T-helper 17 cell (primary cell): ENCODE results near the gene LUZP2. TPM values are rescaled to one million over a fixed set of nuclear protein-coding genes. Genes with fewer than 3 reads are reported as not detected.

Experiments used
- ATAC-seq: fragments of 150-1000 bp; cut with Tn5 transposase; 2 replicates; pipeline ENCODE4 v1.10.0; 2021; ENCODE audit warnings: mild to moderate bottlenecking, moderate library complexity
- DNase-seq, 3 donors: peaks; one replicate each; pipeline versions ENCODE4 v3.0.0 to v3.0.0-alpha.2; 2020 to 2021
- H3K9me3 ChIP-seq: one replicate; pipeline ENCODE4 v1.7.0; 2013; ENCODE audit warnings: low read length, mild to moderate bottlenecking; ENCODE audit not compliant: control insufficient read depth, poor library complexity, severe bottlenecking
- H3K27ac Mint-ChIP-seq: one replicate; pipeline ENCODE4 v1.8.0; 2022; ENCODE audit warnings: mild to moderate bottlenecking, moderate library complexity, mixed read lengths
- H3K27me3 Mint-ChIP-seq: one replicate; pipeline ENCODE4 v1.8.0; 2022; ENCODE audit warnings: mixed read lengths
- H3K36me3 Mint-ChIP-seq: one replicate; pipeline ENCODE4 v1.8.0; 2022; ENCODE audit warnings: low read depth, mixed read lengths
- H3K4me1 Mint-ChIP-seq: one replicate; pipeline ENCODE4 v1.8.0; 2022; ENCODE audit warnings: mild to moderate bottlenecking, mixed read lengths
- H3K4me3 Mint-ChIP-seq: one replicate; pipeline ENCODE4 v1.8.0; 2022; ENCODE audit warnings: mild to moderate bottlenecking, moderate library complexity, mixed read lengths
- total RNA-seq, 4 donors: library from RNA in 2 of 4; stranded (reverse) in 2 of 4; gene quantifications; one replicate each; pipeline ENCODE4 v1.2.3 and lab custom pipeline; 2022 to 2026

Gene LUZP2
- total RNA-seq, 2 donors from 2014 or later = not detected

GRCh38 chr11:24723231-24723630 is 226.4 kb downstream of the LUZP2 start:
- no peaks in the 10 kb centered on the region for H3K27me3 Mint-ChIP-seq
- no peaks in the 10 kb centered on the region for H3K36me3 Mint-ChIP-seq
- DNase-seq = no peak
- H3K4me3 Mint-ChIP-seq = no peak overlapping the region
- H3K4me1 Mint-ChIP-seq = no peaks in the 10 kb centered on the region
- no peak overlapping the region for H3K27ac Mint-ChIP-seq
- ATAC-seq = no peak
- no peaks in the 10 kb centered on the region for H3K9me3 ChIP-seq

- no peaks in the 10 kb centered on the region for H3K9me3 ChIP-seq
- no peak overlapping the region for H3K4me3 Mint-ChIP-seq
- no peaks in the 10 kb centered on the region for H3K36me3 Mint-ChIP-seq
- no peak overlapping the region for H3K27ac Mint-ChIP-seq
- ATAC-seq (no peak), DNase-seq (no peak)
- H3K27me3 Mint-ChIP-seq = no peaks in the 10 kb centered on the region
- H3K4me1 Mint-ChIP-seq = no peaks in the 10 kb centered on the region
These were observed 234.7 kb downstream of the LUZP2 start for GRCh38 chr11:24731554-24731953.

GRCh38 chr11:24734742-24735237 is 237.9 kb downstream of the LUZP2 start:
- no peaks in the 10 kb centered on the region for H3K36me3 Mint-ChIP-seq
- no peak overlapping the region for H3K27ac Mint-ChIP-seq
- H3K4me3 Mint-ChIP-seq = no peak overlapping the region
- ATAC-seq (no peak), DNase-seq (no peak)
- no peaks in the 10 kb centered on the region for H3K4me1 Mint-ChIP-seq
- H3K27me3 Mint-ChIP-seq = no peaks in the 10 kb centered on the region
- H3K9me3 ChIP-seq = no peaks in the 10 kb centered on the region

- Mint-ChIP-seq H3K27me3 (no peaks in the 10 kb centered on the region), H3K27ac (no peak overlapping the region), H3K4me3 (no peak overlapping the region), H3K36me3 (no peaks in the 10 kb centered on the region), H3K4me1 (no peaks in the 10 kb centered on the region)
- DNase-seq (no peak), ATAC-seq (no peak)
- no peaks in the 10 kb centered on the region for H3K9me3 ChIP-seq
These were observed 242.1 kb downstream of the LUZP2 start for GRCh38 chr11:24738972-24739371.

GRCh38 chr11:24739637-24740036 is 242.8 kb downstream of the LUZP2 start:
- Mint-ChIP-seq H3K4me3 (no peak overlapping the region), H3K27me3 (no peaks in the 10 kb centered on the region), H3K4me1 (no peaks in the 10 kb centered on the region), H3K36me3 (no peaks in the 10 kb centered on the region), H3K27ac (no peak overlapping the region)
- ATAC-seq (no peak), DNase-seq (no peak)
- no peaks in the 10 kb centered on the region for H3K9me3 ChIP-seq

- no peaks in the 10 kb centered on the region for H3K9me3 ChIP-seq
- DNase-seq = no peak
- Mint-ChIP-seq H3K4me1 (no peaks in the 10 kb centered on the region), H3K27ac (no peak overlapping the region), H3K27me3 (no peaks in the 10 kb centered on the region), H3K4me3 (no peak overlapping the region), H3K36me3 (no peaks in the 10 kb centered on the region)
- no peak for ATAC-seq
These were observed 250.7 kb downstream of the LUZP2 start for GRCh38 chr11:24747275-24748251.

GRCh38 chr11:24748261-24748660 is 251.4 kb downstream of the LUZP2 start:
- ATAC-seq = no peak
- no peaks in the 10 kb centered on the region for H3K36me3 Mint-ChIP-seq
- no peaks in the 10 kb centered on the region for H3K4me1 Mint-ChIP-seq
- no peaks in the 10 kb centered on the region for H3K9me3 ChIP-seq
- no peak for DNase-seq
- no peak overlapping the region for H3K4me3 Mint-ChIP-seq
- H3K27ac Mint-ChIP-seq = no peak overlapping the region
- no peaks in the 10 kb centered on the region for H3K27me3 Mint-ChIP-seq

GRCh38 chr11:24754406-24754805 is 257.6 kb downstream of the LUZP2 start:
- no peaks in the 10 kb centered on the region for H3K27me3 Mint-ChIP-seq
- no peak overlapping the region for H3K27ac Mint-ChIP-seq
- no peak for DNase-seq
- no peak for ATAC-seq
- no peaks in the 10 kb centered on the region for H3K36me3 Mint-ChIP-seq
- H3K9me3 ChIP-seq = no peaks in the 10 kb centered on the region
- H3K4me3 Mint-ChIP-seq = no peak overlapping the region
- no peaks in the 10 kb centered on the region for H3K4me1 Mint-ChIP-seq

GRCh38 chr11:24755260-24755839 is 258.5 kb downstream of the LUZP2 start:
- Mint-ChIP-seq H3K27me3 (no peaks in the 10 kb centered on the region), H3K4me1 (no peaks in the 10 kb centered on the region), H3K4me3 (no peak overlapping the region), H3K36me3 (no peaks in the 10 kb centered on the region), H3K27ac (no peak overlapping the region)
- H3K9me3 ChIP-seq = no peaks in the 10 kb centered on the region
- DNase-seq (no peak), ATAC-seq (no peak)

- no peaks in the 10 kb centered on the region for H3K9me3 ChIP-seq
These were observed 262.9 kb downstream of the LUZP2 start for GRCh38 chr11:24759742-24760141.

GRCh38 chr11:24760681-24761080 is 263.8 kb downstream of the LUZP2 start:
- DNase-seq (no peak), ATAC-seq (no peak)
- H3K9me3 ChIP-seq = no peaks in the 10 kb centered on the region
- H3K27ac Mint-ChIP-seq = no peak overlapping the region
- no peaks in the 10 kb centered on the region for H3K27me3 Mint-ChIP-seq
- no peak overlapping the region for H3K4me3 Mint-ChIP-seq
- no peaks in the 10 kb centered on the region for H3K4me1 Mint-ChIP-seq
- no peaks in the 10 kb centered on the region for H3K36me3 Mint-ChIP-seq

More at GRCh38 chr11:24759742-24760141, 262.9 kb downstream of the LUZP2 start:
- Mint-ChIP-seq H3K36me3 (no peaks in the 10 kb centered on the region), H3K27me3 (no peaks in the 10 kb centered on the region), H3K27ac (no peak overlapping the region), H3K4me1 (no peaks in the 10 kb centered on the region), H3K4me3 (no peak overlapping the region)
- DNase-seq = no peak
- no peak for ATAC-seq

GRCh38 chr11:24762076-24762475 is 265.2 kb downstream of the LUZP2 start:
- DNase-seq = no peak
- Mint-ChIP-seq H3K27ac (no peak overlapping the region), H3K4me1 (no peaks in the 10 kb centered on the region), H3K4me3 (no peak overlapping the region), H3K36me3 (no peaks in the 10 kb centered on the region), H3K27me3 (no peaks in the 10 kb centered on the region)
- no peaks in the 10 kb centered on the region for H3K9me3 ChIP-seq
- ATAC-seq = no peak

GRCh38 chr11:24767411-24767810 is 270.6 kb downstream of the LUZP2 start:
- no peaks in the 10 kb centered on the region for H3K36me3 Mint-ChIP-seq
- no peak overlapping the region for H3K4me3 Mint-ChIP-seq
- no peak for ATAC-seq
- no peak overlapping the region for H3K27ac Mint-ChIP-seq
- H3K9me3 ChIP-seq = peaks cover 2% of the 10 kb centered on the region
- DNase-seq = no peak
- H3K4me1 Mint-ChIP-seq = no peaks in the 10 kb centered on the region
- no peaks in the 10 kb centered on the region for H3K27me3 Mint-ChIP-seq
